ENCODE data around the gene KDM5C.
A peak's percentile ranks its signal among the peaks of the same experiment; 100 is the strongest.

The KDM5C gene

DNA sequence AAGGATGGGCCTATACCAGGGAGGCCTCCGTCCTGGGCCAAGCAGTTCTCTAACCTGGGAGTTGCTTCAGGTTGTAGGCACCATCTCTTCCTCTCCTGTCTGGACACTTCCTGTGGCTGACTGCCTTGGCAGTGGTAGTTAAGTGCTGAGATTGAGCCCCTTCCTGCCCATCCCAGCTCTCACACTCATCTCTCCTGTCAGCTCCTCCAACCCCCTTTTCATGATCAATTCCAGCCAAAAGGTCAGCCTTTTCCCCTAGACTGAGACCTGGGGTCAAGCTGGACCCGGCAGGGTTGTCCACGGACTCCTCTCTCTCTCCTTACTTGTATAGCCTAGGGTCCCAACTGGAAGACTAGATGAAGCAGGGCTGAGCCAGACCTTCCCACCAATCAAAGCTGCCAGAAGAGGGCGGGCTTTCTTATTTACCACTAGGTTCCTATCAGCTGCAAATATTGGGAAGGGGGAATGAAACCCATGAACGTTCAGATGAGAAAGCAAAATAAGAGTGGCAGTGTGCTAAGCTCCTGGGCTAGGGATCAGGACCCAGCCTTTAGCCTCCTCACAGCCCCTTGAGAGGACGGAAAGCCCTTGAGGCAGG is 34.5 kb downstream of the KDM5C start:
- Histone ChIP-seq H3K4me3 (ENCODE audit: severe bottlenecking) (no peak overlapping the region), H3K9me3 (ENCODE audit: severe bottlenecking) (no peaks in the 10 kb centered on the region), H3K27ac (ENCODE audit: poor library complexity, severe bottlenecking) (no peak overlapping the region), H3K4me1 (ENCODE audit: insufficient read depth, poor library complexity, severe bottlenecking) (no peaks in the 10 kb centered on the region), H3K36me3 (ENCODE audit: low read depth) (0 out of 2 replicates have a peak, but pooled peaks cover 3% of the 10 kb centered on the region), H3K27me3 (ENCODE audit: insufficient read depth, poor library complexity, severe bottlenecking) (no peaks in the 10 kb centered on the region)
- TF ChIP-seq, protein P1, sequence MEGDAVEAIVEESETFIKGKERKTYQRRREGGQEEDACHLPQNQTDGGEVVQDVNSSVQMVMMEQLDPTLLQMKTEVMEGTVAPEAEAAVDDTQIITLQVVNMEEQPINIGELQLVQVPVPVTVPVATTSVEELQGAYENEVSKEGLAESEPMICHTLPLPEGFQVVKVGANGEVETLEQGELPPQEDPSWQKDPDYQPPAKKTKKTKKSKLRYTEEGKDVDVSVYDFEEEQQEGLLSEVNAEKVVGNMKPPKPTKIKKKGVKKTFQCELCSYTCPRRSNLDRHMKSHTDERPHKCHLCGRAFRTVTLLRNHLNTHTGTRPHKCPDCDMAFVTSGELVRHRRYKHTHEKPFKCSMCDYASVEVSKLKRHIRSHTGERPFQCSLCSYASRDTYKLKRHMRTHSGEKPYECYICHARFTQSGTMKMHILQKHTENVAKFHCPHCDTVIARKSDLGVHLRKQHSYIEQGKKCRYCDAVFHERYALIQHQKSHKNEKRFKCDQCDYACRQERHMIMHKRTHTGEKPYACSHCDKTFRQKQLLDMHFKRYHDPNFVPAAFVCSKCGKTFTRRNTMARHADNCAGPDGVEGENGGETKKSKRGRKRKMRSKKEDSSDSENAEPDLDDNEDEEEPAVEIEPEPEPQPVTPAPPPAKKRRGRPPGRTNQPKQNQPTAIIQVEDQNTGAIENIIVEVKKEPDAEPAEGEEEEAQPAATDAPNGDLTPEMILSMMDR (IDR thresholded peaks at IDR 0.05; ENCODE audit: poor library complexity, severe bottlenecking): peak; percentile 13
- DNase-seq (ENCODE audit: low spot score): no peak
- no peak for ATAC-seq (ENCODE audit: low read depth)

DNA sequence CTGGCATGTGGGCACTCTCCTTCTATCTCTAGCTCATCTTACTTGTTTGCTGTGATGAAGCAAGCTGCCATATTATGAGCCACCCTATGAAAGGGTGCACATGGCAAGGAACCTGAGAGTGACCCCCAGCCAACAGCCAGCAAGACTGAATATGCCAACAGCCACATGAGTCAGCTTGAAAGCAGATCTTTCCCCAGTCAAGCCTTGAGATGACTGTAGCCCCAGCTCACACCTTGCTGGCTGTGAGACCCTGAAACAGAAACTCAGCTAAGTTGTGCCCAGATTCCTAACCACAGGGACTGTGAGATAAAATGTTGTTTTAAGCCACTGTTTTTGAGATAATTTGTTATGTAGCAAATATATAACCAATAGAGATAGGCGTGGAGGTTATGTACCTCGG is 36.2 kb downstream of the KDM5C start:
- H3K36me3 ChIP-seq (ENCODE audit: low read depth): no peaks in the 10 kb centered on the region
- ATAC-seq (ENCODE audit: low read depth) (no peak), DNase-seq (ENCODE audit: low spot score) (no peak)
- no peak overlapping the region for H3K27ac ChIP-seq (ENCODE audit: poor library complexity, severe bottlenecking)
- TF ChIP-seq, protein P1 (IDR thresholded peaks at IDR 0.05; ENCODE audit: poor library complexity, severe bottlenecking): no peak
- H3K9me3 ChIP-seq (ENCODE audit: severe bottlenecking): no peaks in the 10 kb centered on the region
- no peaks in the 10 kb centered on the region for H3K4me1 ChIP-seq (ENCODE audit: insufficient read depth, poor library complexity, severe bottlenecking)
- H3K4me3 ChIP-seq (ENCODE audit: severe bottlenecking): no peak overlapping the region
- no peaks in the 10 kb centered on the region for H3K27me3 ChIP-seq (ENCODE audit: insufficient read depth, poor library complexity, severe bottlenecking)

DNA sequence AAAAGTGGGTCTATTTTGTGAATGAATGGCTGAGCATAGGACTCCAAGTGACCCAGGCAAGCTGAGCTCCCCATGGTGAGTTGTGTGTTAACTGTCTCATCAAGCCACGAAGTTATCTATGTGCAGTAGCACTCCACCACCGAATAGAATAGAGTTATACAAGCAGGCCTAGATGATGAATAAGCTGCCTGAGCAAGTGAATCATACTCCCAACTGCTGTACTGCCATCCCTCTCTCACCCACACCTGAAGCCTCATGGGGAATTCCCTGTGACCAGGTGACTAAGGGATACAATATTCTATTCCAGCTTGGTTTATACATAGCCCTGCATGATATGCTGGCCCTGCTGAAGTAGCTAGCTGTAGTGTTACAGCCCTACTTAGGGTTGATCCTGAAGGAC is 38.7 kb downstream of the KDM5C start:
- DNase-seq (ENCODE audit: low spot score): no peak
- no peak overlapping the region for H3K4me3 ChIP-seq (ENCODE audit: severe bottlenecking)
- H3K27ac ChIP-seq (ENCODE audit: poor library complexity, severe bottlenecking): no peak overlapping the region
- TF ChIP-seq, protein P1 (IDR thresholded peaks at IDR 0.05; ENCODE audit: poor library complexity, severe bottlenecking): no peak
- no peaks in the 10 kb centered on the region for H3K36me3 ChIP-seq (ENCODE audit: low read depth)
- no peaks in the 10 kb centered on the region for H3K9me3 ChIP-seq (ENCODE audit: severe bottlenecking)
- peak; percentile 93 for ATAC-seq (ENCODE audit: low read depth)
- no peaks in the 10 kb centered on the region for H3K4me1 ChIP-seq (ENCODE audit: insufficient read depth, poor library complexity, severe bottlenecking)
- no peaks in the 10 kb centered on the region for H3K27me3 ChIP-seq (ENCODE audit: insufficient read depth, poor library complexity, severe bottlenecking)

DNA sequence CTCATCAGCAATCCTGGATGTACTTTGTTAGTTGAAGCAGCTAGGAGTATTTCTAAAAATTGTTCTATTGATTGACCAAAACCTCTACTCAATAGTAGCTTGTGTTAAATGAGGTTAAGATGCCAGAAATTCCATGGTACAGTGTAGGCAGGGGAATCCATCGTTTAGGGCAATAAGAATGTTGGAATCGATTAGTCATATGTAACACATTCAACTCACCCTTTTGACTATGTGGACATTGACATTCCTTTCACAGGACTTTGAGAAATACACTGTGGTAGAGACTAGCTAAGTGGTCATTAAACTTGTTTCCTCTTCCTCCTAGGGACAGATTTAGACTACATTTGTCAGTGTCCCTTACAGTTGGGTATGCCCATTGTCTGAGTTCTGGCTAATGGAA is 40.2 kb downstream of the KDM5C start:
- Histone ChIP-seq H3K9me3 (ENCODE audit: severe bottlenecking) (no peaks in the 10 kb centered on the region), H3K27ac (ENCODE audit: poor library complexity, severe bottlenecking) (no peak overlapping the region), H3K27me3 (ENCODE audit: insufficient read depth, poor library complexity, severe bottlenecking) (no peaks in the 10 kb centered on the region), H3K36me3 (ENCODE audit: low read depth) (no peaks in the 10 kb centered on the region), H3K4me1 (ENCODE audit: insufficient read depth, poor library complexity, severe bottlenecking) (no peaks in the 10 kb centered on the region), H3K4me3 (ENCODE audit: severe bottlenecking) (no peak overlapping the region)
- DNase-seq (ENCODE audit: low spot score) (no peak), ATAC-seq (ENCODE audit: low read depth) (0 out of 3 replicates have a peak, but pooled peaks have one; percentile 17)
- TF ChIP-seq, protein P1 (IDR thresholded peaks at IDR 0.05; ENCODE audit: poor library complexity, severe bottlenecking): no peak

DNA sequence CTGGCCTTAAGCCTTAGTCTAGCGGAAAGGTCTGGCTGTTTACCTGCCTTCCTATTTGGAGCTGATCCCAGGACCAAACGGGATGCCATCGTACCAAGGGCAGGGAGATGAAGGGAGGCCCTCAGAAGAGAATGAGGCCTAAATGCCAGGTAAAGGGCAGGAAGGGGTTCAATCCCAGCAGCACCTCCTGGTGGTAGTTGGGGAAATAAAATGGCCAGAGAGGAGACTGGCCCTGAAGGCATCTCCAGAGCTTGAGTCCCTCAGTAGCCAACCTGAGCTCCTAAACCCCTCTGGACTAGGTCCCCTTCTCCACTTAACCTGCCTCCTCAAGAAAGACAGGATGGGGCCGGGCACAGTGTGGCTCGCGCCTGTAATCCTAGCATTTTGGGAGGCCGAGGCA is 53.7 kb downstream of the KDM5C start:
- Histone ChIP-seq H3K4me1 (ENCODE audit: insufficient read depth, poor library complexity, severe bottlenecking) (no peaks in the 10 kb centered on the region), H3K36me3 (ENCODE audit: low read depth) (no peaks in the 10 kb centered on the region), H3K4me3 (ENCODE audit: severe bottlenecking) (no peak overlapping the region), H3K27ac (ENCODE audit: poor library complexity, severe bottlenecking) (no peak overlapping the region), H3K9me3 (ENCODE audit: severe bottlenecking) (no peaks in the 10 kb centered on the region), H3K27me3 (ENCODE audit: insufficient read depth, poor library complexity, severe bottlenecking) (no peaks in the 10 kb centered on the region)
- no peak for ATAC-seq (ENCODE audit: low read depth)
- TF ChIP-seq, protein P1 (IDR thresholded peaks at IDR 0.05; ENCODE audit: poor library complexity, severe bottlenecking): no peak
- no peak for DNase-seq (ENCODE audit: low spot score)
